IMR-90 (cell line): Measurements from ENCODE around the gene GARIN6. TPM values are rescaled to one million over a fixed set of nuclear protein-coding genes. Genes with fewer than 3 reads are reported as not detected.

ENCODE experiments used
- ATAC-seq: fragments of 200-7000 bp; cut with Tn5 transposase; 2 replicates; pipeline ENCODE4 v1.9.1; 2020; ENCODE audit warnings: low read depth, mild to moderate bottlenecking, moderate library complexity
- BruUV-seq: library from RNA; stranded (reverse); fragments of 400-500 nt; replicated peaks from 2 replicates; lab custom pipeline; 2021; lab: Mats Ljungman, UMichigan
- CTCF ChIA-PET: fragments of 300-600 bp; formaldehyde crosslinking; extraction: SDS; loops from one replicate; lab custom pipeline; 2021; ENCODE audit warnings: antibody characterized with exemption; lab: Yijun Ruan, JAX
- POLR2A ChIA-PET: fragments of 300-600 bp; sonication (Branson Sonifier 250); formaldehyde crosslinking; loops from one replicate; lab custom pipeline; 2022; ENCODE audit warnings: antibody characterized with exemption; ENCODE audit not compliant: unreplicated experiment; lab: Charles Lee
- DNase-seq: peaks from one replicate; pipeline ENCODE4 v3.0.0; 2013
- H2AFZ ChIP-seq: replicated peaks from 2 replicates; pipeline ENCODE3; 2013; ENCODE audit warnings: low read length, mild to moderate bottlenecking; ENCODE audit not compliant: poor library complexity
- H2AK5ac ChIP-seq: 2 replicates; pipeline ENCODE4 v1.6.1; 2013; ENCODE audit warnings: low read depth, low read length, inconsistent platforms
- H2AK9ac ChIP-seq: replicated peaks from 2 replicates; pipeline ENCODE3; 2013; ENCODE audit warnings: mild to moderate bottlenecking, low read depth, low read length, moderate library complexity; ENCODE audit not compliant: poor library complexity
- H2BK120ac ChIP-seq: 2 replicates; pipeline ENCODE4 v1.6.1; 2013; ENCODE audit warnings: low read depth, low read length, inconsistent platforms
- H2BK15ac ChIP-seq: 3 replicates; pipeline ENCODE4 v1.6.1; 2013; ENCODE audit warnings: low read depth, low read length, inconsistent platforms
- H2BK20ac ChIP-seq: 2 replicates; pipeline ENCODE4 v1.6.1; 2013; ENCODE audit warnings: low read depth, mild to moderate bottlenecking, inconsistent platforms, low read length, moderate library complexity
- H2BK5ac ChIP-seq: 2 replicates; pipeline ENCODE4 v1.6.1; 2013; ENCODE audit warnings: mild to moderate bottlenecking, low read depth, low read length, inconsistent platforms; ENCODE audit not compliant: poor library complexity, severe bottlenecking
- H3K14ac ChIP-seq: replicated peaks from 2 replicates; pipeline ENCODE4 v1.6.1; 2013; ENCODE audit warnings: low read depth, low read length, inconsistent platforms
- H3K18ac ChIP-seq: 2 replicates; pipeline ENCODE4 v1.6.1; 2013; ENCODE audit warnings: low read depth, low read length, control low read depth
- H3K23ac ChIP-seq: 2 replicates; pipeline ENCODE4 v1.6.1; 2013; ENCODE audit warnings: low read depth, low read length, inconsistent platforms
- H3K27ac ChIP-seq: 2 replicates; pipeline ENCODE4 v1.5.1; 2013; ENCODE audit warnings: mild to moderate bottlenecking, control low read depth, low read length; ENCODE audit not compliant: insufficient read depth
- H3K27me3 ChIP-seq: 2 replicates; pipeline ENCODE4 v1.6.1; 2013; ENCODE audit warnings: low read length; ENCODE audit not compliant: control insufficient read depth, insufficient read depth
- H3K36me3 ChIP-seq: 2 replicates; pipeline ENCODE4 v1.6.1; 2013; ENCODE audit warnings: low read length, mixed read lengths; ENCODE audit not compliant: control insufficient read depth, insufficient read depth
- H3K4ac ChIP-seq: 2 replicates; pipeline ENCODE4 v1.6.1; 2013; ENCODE audit warnings: low read depth, low read length, inconsistent platforms
- H3K4me1 ChIP-seq: 2 replicates; pipeline ENCODE4 v1.6.1; 2013; ENCODE audit warnings: low read length, mixed read lengths; ENCODE audit not compliant: control insufficient read depth, insufficient read depth
- H3K4me2 ChIP-seq: 2 replicates; pipeline ENCODE4 v1.6.1; 2013; ENCODE audit warnings: low read depth, mild to moderate bottlenecking, control low read depth, low read length, moderate library complexity
- H3K4me3 ChIP-seq: 2 replicates; pipeline ENCODE4 v1.5.1; 2013; ENCODE audit warnings: low read depth, mild to moderate bottlenecking, control low read depth, low read length, moderate library complexity; ENCODE audit not compliant: insufficient read depth
- H3K56ac ChIP-seq: 2 replicates; pipeline ENCODE4 v1.6.1; 2013; ENCODE audit warnings: low read length, inconsistent platforms; ENCODE audit not compliant: insufficient read depth; ENCODE audit errors: extremely low read depth
- H3K79me1 ChIP-seq, 2 experiments: 2 replicates each; pipeline ENCODE4 v1.6.1; 2013; ENCODE audit warnings: low read length in 2 of 2, inconsistent platforms in 1 of 2, low read depth in 1 of 2
- H3K9ac ChIP-seq: 2 replicates; pipeline ENCODE4 v1.6.1; 2013; ENCODE audit warnings: low read depth, low read length, control low read depth
- H3K9me1 ChIP-seq: 2 replicates; pipeline ENCODE4 v1.6.1; 2013; ENCODE audit warnings: low read length, inconsistent platforms; ENCODE audit not compliant: insufficient read depth
- H3K9me3 ChIP-seq: 2 replicates; pipeline ENCODE4 v1.6.1; 2013; ENCODE audit warnings: low read length; ENCODE audit not compliant: control insufficient read depth, insufficient read depth
- H4K20me1 ChIP-seq: 2 replicates; pipeline ENCODE4 v1.6.1; 2013; ENCODE audit warnings: low read length, inconsistent platforms; ENCODE audit not compliant: insufficient read depth
- H4K5ac ChIP-seq: 2 replicates; pipeline ENCODE4 v1.6.1; 2013; ENCODE audit warnings: mild to moderate bottlenecking, low read depth, low read length, control low read depth
- H4K8ac ChIP-seq, 2 experiments: 2 replicates each; pipeline ENCODE4 v1.6.1; 2013; ENCODE audit warnings: low read depth in 2 of 2, low read length in 2 of 2, control low read depth in 1 of 2, inconsistent platforms in 1 of 2
- H4K91ac ChIP-seq: 2 replicates; pipeline ENCODE4 v1.6.1; 2013; ENCODE audit warnings: low read depth, low read length, inconsistent platforms; ENCODE audit not compliant: insufficient read depth
- FOS ChIP-seq: fragments of 150-350 bp; IDR thresholded peaks from 2 replicates; pipeline ENCODE4 v1.6.1; 2016; ENCODE audit warnings: low read depth, low read length
- WGBS, 2 experiments: methylation state at CpG; one replicate each; pipeline versions ENCODE4 v1.1.5 to v1.1.7; 2013; ENCODE audit warnings: missing lambda C conversion rate in 2 of 2; ENCODE audit not compliant: insufficient read length in 1 of 2; ENCODE audit errors: extremely low coverage in 2 of 2; 5-methylcytosine and 5-hydroxymethylcytosine counted together
- dilution Hi-C: fragments of 300-500 bp; cut with HindIII; formaldehyde crosslinking; loops from one replicate; pipeline ENCODE4 v1.14.3; 2018; ENCODE audit warnings: low sequenced_read_pairs; ENCODE audit not compliant: unreplicated experiment
- in situ Hi-C: fragments of 300-500 bp; cut with MboI; formaldehyde crosslinking; loops from 3 replicates; pipeline ENCODE4 v1.14.3; 2019; ENCODE audit warnings: low sequenced_read_pairs, inconsistent platforms, mixed read lengths
- intact Hi-C: fragments of 100-400 bp; cut with micrococcal nuclease; formaldehyde crosslinking; loops from 2 replicates; pipeline ENCODE4 v1.10.0; 2022
- polyA plus RNA-seq, 3 experiments: library from polyadenylated mRNA; depleted of rRNA; stranded (reverse); fragments of >200 nt; gene quantifications; 2 replicates each; pipeline ENCODE4 v1.2.3, GENCODE V29; 2012; ENCODE audit warnings: low replicate concordance in 1 of 3
- total RNA-seq: library from RNA; depleted of rRNA; stranded (reverse); fragments of >200 nt; gene quantifications from 2 replicates; pipeline ENCODE4 v1.2.3, GENCODE V29; 2012

The GARIN6 gene
- total and polyA plus RNA-seq, 2 of the 4 experiments (the other 2 are of a cell fraction) = not detected

DNA sequence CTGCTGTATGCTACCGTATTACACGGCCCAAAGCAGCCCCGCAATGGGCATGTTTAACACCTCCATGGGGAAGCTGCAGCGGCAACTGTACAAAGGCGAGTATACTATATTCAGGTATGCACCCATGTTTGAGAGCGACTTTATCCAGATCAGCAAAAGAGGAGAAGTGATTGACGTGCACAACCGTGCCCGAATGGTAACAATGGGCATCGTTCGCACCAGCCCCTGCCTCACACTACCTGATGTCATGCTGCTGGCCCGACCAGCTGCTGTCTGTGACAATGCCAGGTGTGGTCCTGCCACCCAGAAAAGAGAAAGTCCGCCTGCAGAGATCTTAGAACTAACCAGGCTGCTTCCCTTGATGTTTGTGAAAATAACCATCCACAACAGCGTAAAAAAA is 630 bp downstream of the GARIN6 start:
- H2BK5ac ChIP-seq = no peak overlapping the region
- no peak overlapping the region for H3K4me3 ChIP-seq
- H3K9me1 ChIP-seq = no peaks in the 10 kb centered on the region
- no peak overlapping the region for H4K91ac ChIP-seq
- CTCF ChIA-PET = no interaction called here
- WGBS, 2 experiments = 76% methylated on average over 8 of the region's 14 CpGs; no CpG with 5 or more reads in 1 of the 2 experiments
- intact Hi-C loops (no loop called here), in situ Hi-C loops (no loop called here), dilution Hi-C loops (no loop called here)
- H2BK120ac ChIP-seq = no peak overlapping the region
- H3K27me3 ChIP-seq = no peaks in the 10 kb centered on the region
- 0 out of 2 replicates have a peak, but pooled peaks cover 4% of the 10 kb centered on the region for H3K9me3 ChIP-seq
- no peak overlapping the region for H3K56ac ChIP-seq
- no peak overlapping the region for H2AFZ ChIP-seq
- H3K18ac ChIP-seq = no peak overlapping the region
- no peak overlapping the region for H4K5ac ChIP-seq
- no peak overlapping the region for H2BK20ac ChIP-seq
- no TSS peak for BruUV-seq
- no peak overlapping the region for H2BK15ac ChIP-seq
- no peaks in the 10 kb centered on the region for H3K36me3 ChIP-seq
- no peak overlapping the region for H3K9ac ChIP-seq
- no peak overlapping the region for H2AK9ac ChIP-seq
- H2AK5ac ChIP-seq = no peak overlapping the region
- no peaks in the 10 kb centered on the region for H3K79me1 ChIP-seq
- no peaks in the 10 kb centered on the region for H3K4me1 ChIP-seq
- no peak overlapping the region for H3K14ac ChIP-seq
- no peaks in the 10 kb centered on the region for H4K20me1 ChIP-seq
- no peak overlapping the region for H4K8ac ChIP-seq
- no peak for TF ChIP-seq FOS
- no peak overlapping the region for H3K4me2 ChIP-seq
- H3K23ac ChIP-seq = no peak overlapping the region
- no peak overlapping the region for H3K4ac ChIP-seq
- no peak overlapping the region for H3K27ac ChIP-seq
- DNase-seq (no peak), ATAC-seq (no peak)
- POLR2A ChIA-PET = no interaction called here
